ENCODE results near the gene C10orf95.

GRCh38 chr10:102468683-102469082, 17.3 kb upstream of the C10orf95 start:
- TF ChIP-seq POLR2A (IDR thresholded peaks at IDR 0.05) (no peak), CTCF (IDR thresholded peaks at IDR 0.05 in 8 of 11, conservative IDR thresholded peaks at IDR 0.05 in 3 of 11) (no peak), POLR2AphosphoS5 (IDR thresholded peaks at IDR 0.05) (no peak)

All from spleen (tissue), 7 donors.